ENCODE results near the gene IFNA8.
A peak's percentile ranks its signal among the peaks of the same experiment; 100 is the strongest.
"Not testable (repeated sequence)": the region's sequence is repeated elsewhere in the genome, so short reads cannot be mapped to it uniquely, and the experiment has no call there.

IFNA8 gene

GRCh38 chr9:21429191-21429590 lies 20.3 kb downstream of the IFNA8 start:
- no peak for DNase-seq

DNA sequence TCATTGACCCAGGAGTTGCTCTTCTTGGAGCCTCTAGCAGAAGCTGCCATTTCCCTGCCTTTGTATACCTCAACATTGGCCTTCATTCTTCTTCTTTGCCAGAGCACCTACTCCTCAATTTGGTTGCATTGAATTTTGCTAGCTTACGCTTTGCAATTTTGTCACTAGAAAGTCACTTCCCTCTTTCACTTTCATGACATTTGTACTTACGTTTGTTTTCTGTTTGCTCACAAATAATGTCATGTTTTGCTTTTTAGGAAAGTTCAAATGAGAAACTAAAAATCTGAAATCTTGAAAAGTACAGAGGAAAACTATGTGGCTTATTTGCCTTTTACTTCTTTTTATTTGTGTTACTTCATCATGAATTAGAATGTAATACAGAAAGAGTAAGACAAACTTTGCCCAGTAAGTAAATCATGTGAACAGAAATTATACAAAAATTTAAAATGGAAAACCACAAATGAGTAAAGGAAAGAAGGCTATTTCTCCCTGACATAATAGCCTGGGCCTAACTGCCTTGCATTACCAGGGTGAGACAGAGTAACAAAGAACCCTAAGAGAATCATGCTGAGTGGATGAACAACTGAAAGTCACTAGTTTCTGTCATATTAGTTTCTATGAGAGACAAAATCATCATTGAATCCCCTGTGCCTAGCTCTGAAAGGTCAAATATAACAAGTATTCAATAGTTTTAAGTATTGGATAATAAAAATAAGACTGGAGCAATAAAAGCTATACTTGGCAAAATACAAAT lies 23.9 kb downstream of the IFNA8 start:
- DNase-seq: no peak

DNA sequence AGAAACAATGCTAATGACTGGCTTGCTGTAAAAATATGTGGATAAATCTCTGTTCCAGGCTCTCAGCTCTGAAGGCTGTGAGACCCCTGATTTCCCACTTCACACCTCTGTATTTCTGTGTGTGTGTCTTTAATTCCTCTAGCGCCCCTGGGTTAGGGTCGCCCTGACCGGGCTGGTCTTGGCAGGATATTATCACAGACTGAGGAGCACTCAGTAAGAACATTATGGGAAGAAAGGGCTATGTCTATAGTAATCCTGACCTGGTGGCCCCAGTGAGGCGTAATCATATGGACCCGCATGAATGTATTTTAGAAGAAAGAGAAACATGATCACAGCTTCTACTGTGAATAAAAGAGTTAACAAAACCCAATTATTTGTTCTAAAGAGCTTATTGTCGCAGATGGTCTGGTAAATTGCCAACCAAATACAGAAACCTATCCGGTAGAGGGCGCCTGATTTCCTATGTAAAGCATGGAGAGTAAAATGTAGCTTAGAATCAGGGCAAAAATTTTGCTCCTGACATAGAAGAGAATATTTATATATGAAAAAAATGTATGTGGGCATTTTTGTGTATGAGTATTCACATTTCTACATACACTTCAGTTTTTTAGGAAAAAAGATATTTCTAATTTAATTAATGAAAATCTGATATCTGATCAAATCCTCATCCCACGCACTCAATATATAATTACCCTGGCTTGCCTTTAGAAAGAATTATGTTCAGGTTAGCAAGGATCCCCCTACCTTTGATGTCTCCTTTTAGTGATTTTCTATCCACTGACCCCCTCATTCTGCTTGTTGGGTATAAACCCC lies 25.5 kb downstream of the IFNA8 start:
- DNase-seq: peak; percentile 6 to 12

GRCh38 chr9:21435015-21435383 lies 26.1 kb downstream of the IFNA8 start:
- not testable (repeated sequence) for DNase-seq

DNA sequence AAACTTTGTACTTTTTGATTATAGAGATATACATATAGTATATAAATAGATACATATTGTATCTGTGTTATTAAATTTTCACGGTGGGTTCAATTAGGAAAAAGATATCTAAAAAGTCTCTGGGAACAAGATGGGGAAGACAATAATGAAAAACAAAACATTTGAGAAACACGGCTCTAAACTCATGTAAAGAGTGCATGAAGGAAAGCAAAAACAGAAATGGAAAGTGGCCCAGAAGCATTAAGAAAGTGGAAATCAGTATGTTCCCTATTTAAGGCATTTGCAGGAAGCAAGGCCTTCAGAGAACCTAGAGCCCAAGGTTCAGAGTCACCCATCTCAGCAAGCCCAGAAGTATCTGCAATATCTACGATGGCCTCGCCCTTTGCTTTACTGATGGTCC lies 31.2 kb downstream of the IFNA8 start, which contains the start of gene IFNA1:
IFNA1 (plus strand) TSS at position 301 of the 400 bp plus-strand sequence; CDS start at position 370, 69 bp downstream.
- DNase-seq: no peak

GRCh38 chr9:21443849-21444625 lies 35.1 kb downstream of the IFNA8 start:
- no peak for DNase-seq

GRCh38 chr9:21449312-21449711 lies 40.4 kb downstream of the IFNA8 start:
- not testable (repeated sequence) for DNase-seq

- DNase-seq: no peak
Observed at GRCh38 chr9:21450733-21451394, 41.9 kb downstream of the IFNA8 start.

- DNase-seq: no peak
Observed at GRCh38 chr9:21452681-21453080, 43.8 kb downstream of the IFNA8 start.

GRCh38 chr9:21454149-21454548 lies 45.2 kb downstream of the IFNA8 start:
- DNase-seq: no peak

- peak in 1 of 2 experiments; percentile 14 for DNase-seq
Observed at GRCh38 chr9:21455320-21455719, 46.4 kb downstream of the IFNA8 start.

All from NCI-H1930 (cell line).